Type B pancreatic cell (in vitro differentiated cells): Measurements from ENCODE around the gene GPHN. TPM values are rescaled to one million over a fixed set of nuclear protein-coding genes. Genes with fewer than 3 reads are reported as not detected.

Experiments
- DNase-seq: peaks from one replicate; pipeline ENCODE4 v3.0.0; 2021; ENCODE audit warnings: mixed read lengths; ENCODE audit not compliant: unreplicated experiment; ENCODE audit errors: extremely low spot score
- H3K27ac Mint-ChIP-seq: 2 replicates; pipeline ENCODE4 v1.8.0; 2021; ENCODE audit warnings: mild to moderate bottlenecking, mixed read lengths
- H3K27me3 Mint-ChIP-seq: 2 replicates; pipeline ENCODE4 v1.8.0; 2021; ENCODE audit warnings: mixed read lengths
- H3K36me3 Mint-ChIP-seq: 2 replicates; pipeline ENCODE4 v1.8.0; 2021; ENCODE audit warnings: mixed read lengths
- H3K4me1 Mint-ChIP-seq: one replicate; pipeline ENCODE4 v1.8.0; 2021; ENCODE audit warnings: mixed read lengths; ENCODE audit not compliant: unreplicated experiment
- H3K4me3 Mint-ChIP-seq: 2 replicates; pipeline ENCODE4 v1.8.0; 2021; ENCODE audit warnings: mild to moderate bottlenecking, mixed read lengths
- H3K9me3 Mint-ChIP-seq: 2 replicates; pipeline ENCODE4 v1.8.0; 2021; ENCODE audit warnings: mixed read lengths
- total RNA-seq: library from RNA; stranded (reverse); gene quantifications from 2 replicates; pipeline ENCODE4 v1.2.1, GENCODE V29; 2021; ENCODE audit warnings: low replicate concordance
- TF ChIP-seq, protein P1 (sequence below): fragments of 200-600 bp; sonication (generic); conservative IDR thresholded peaks from 2 replicates; pipeline ENCODE4 v1.5.0; 2021; ENCODE audit warnings: antibody characterized with exemption, mild to moderate bottlenecking

GPHN gene
- total RNA-seq, 1 donor from 2014 or later = 38.9 TPM

DNA sequence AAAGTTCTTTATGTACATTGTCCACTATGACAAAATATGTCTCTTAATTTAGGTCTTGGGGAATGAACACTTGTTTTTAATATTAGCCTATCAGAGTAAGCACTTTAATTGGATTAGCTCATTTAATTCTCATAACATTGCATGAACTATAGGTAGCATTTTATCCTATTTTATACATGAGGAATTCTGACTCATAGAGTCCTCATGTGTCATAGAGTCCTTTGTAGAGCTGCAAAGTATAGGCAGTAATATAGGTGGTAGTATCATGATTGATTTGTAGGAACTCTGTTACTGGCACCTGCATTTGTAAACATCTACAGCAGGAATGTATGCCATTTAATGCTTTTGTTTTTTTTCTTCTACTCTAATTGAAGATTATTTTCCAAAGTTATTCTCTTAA is 96.0 kb downstream of the GPHN start:
- Mint-ChIP-seq H3K9me3 (peaks cover 10% of the 10 kb centered on the region), H3K27ac (no peak overlapping the region), H3K4me1 (no peaks in the 10 kb centered on the region), H3K4me3 (no peak overlapping the region), H3K36me3 (no peaks in the 10 kb centered on the region), H3K27me3 (no peaks in the 10 kb centered on the region)
- TF ChIP-seq, protein P1, sequence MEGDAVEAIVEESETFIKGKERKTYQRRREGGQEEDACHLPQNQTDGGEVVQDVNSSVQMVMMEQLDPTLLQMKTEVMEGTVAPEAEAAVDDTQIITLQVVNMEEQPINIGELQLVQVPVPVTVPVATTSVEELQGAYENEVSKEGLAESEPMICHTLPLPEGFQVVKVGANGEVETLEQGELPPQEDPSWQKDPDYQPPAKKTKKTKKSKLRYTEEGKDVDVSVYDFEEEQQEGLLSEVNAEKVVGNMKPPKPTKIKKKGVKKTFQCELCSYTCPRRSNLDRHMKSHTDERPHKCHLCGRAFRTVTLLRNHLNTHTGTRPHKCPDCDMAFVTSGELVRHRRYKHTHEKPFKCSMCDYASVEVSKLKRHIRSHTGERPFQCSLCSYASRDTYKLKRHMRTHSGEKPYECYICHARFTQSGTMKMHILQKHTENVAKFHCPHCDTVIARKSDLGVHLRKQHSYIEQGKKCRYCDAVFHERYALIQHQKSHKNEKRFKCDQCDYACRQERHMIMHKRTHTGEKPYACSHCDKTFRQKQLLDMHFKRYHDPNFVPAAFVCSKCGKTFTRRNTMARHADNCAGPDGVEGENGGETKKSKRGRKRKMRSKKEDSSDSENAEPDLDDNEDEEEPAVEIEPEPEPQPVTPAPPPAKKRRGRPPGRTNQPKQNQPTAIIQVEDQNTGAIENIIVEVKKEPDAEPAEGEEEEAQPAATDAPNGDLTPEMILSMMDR = no peak
- DNase-seq = no peak

DNA sequence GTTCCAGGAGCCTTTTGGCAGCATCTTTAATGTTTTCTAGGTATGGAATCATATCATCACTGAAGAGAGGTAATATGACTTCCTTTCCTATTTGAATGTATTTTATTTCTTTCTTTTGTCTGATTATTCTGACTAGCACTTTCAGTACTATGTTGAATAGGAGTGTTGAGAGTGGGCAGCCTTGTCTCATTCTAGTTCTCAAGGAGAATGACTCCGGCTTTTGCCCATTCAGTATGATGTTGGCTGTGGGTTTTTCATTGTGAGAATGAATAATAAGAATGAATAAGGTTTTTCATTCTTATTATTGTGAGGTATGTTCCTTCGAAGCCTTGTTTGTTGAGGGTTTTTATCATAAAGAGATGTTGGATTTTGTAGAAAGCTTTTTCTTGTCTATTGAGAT is 98.9 kb downstream of the GPHN start:
- H3K36me3 Mint-ChIP-seq = no peaks in the 10 kb centered on the region
- DNase-seq = no peak
- no peak overlapping the region for H3K4me3 Mint-ChIP-seq
- H3K9me3 Mint-ChIP-seq = peaks cover 18% of the 10 kb centered on the region
- TF ChIP-seq, protein P1 = no peak
- H3K27me3 Mint-ChIP-seq = no peaks in the 10 kb centered on the region
- no peaks in the 10 kb centered on the region for H3K4me1 Mint-ChIP-seq
- H3K27ac Mint-ChIP-seq = no peak overlapping the region

DNA sequence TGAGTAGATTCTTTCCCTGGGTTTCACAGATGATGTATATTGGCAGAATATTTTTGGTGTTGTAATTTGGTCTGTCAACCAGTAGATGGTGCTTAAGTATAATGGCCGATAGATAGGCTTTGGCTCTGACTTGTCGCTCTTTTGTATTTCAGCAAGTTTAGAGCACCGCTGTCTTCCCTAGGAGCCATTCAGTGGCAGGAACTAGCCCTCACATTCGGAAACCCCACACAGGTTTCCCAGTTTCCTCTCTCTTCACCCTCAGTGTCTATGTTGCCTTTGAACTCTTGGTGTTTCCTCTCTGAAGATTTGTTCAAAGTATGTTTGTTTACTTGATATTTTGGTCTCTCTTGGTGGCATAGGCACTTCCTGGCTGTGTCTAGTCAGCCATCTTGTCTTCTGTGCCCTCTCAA is 102.2 kb downstream of the GPHN start:
- peaks cover 18% of the 10 kb centered on the region for H3K9me3 Mint-ChIP-seq
- H3K4me1 Mint-ChIP-seq = no peaks in the 10 kb centered on the region
- TF ChIP-seq, protein P1 = peak; percentile 57
- H3K4me3 Mint-ChIP-seq = no peak overlapping the region
- no peak for DNase-seq
- H3K27me3 Mint-ChIP-seq = no peaks in the 10 kb centered on the region
- H3K36me3 Mint-ChIP-seq = no peaks in the 10 kb centered on the region
- no peak overlapping the region for H3K27ac Mint-ChIP-seq

DNA sequence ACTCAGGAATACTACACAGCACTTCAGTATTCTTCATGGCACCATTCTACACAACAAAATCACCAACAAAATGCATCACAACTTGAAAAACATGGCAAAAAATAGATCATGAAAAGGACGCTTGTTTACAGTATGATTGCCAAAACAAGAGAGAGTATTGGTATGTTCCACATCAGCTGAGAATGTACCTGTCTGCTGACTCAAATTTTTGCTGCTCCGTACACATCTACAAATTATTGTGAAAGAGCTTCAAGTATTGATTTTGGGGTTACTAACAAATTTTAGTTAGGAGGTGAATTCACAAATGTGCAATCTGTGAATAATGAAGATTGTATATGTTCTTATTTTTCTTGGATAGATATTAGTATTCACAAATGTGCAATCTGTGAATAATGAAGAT is 105.4 kb downstream of the GPHN start:
- peaks cover 5% of the 10 kb centered on the region for H3K36me3 Mint-ChIP-seq

DNA sequence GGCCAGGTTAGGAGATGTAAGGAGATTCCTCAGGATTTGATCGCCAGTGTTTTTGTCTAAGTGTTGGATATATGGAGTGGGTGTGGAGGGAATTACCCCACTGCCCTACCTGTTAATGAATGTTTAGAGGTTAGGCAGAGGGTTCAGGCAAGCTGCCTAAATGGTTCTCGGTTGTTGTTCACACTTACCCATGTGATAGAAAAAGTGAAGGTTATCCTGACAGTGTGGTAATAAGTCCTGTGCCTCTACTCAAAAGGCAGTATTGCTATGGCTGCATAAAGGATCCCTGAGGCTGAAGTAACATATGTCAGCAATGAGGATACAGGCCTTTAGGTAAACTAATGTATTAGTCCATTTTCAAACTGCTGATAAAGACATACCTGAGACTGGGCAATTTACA is 112.0 kb downstream of the GPHN start:
- H3K4me3 Mint-ChIP-seq = no peak overlapping the region
- H3K9me3 Mint-ChIP-seq = peaks cover 6% of the 10 kb centered on the region
- peaks cover 8% of the 10 kb centered on the region for H3K4me1 Mint-ChIP-seq
- TF ChIP-seq, protein P1 = no peak
- peaks cover 5% of the 10 kb centered on the region for H3K36me3 Mint-ChIP-seq
- no peak for DNase-seq
- no peak overlapping the region for H3K27ac Mint-ChIP-seq
- H3K27me3 Mint-ChIP-seq = no peaks in the 10 kb centered on the region

More for the DNA sequence above, 105.4 kb downstream of the GPHN start:
- H3K4me3 Mint-ChIP-seq = no peak overlapping the region
- no peak overlapping the region for H3K27ac Mint-ChIP-seq
- DNase-seq = no peak
- no peaks in the 10 kb centered on the region for H3K4me1 Mint-ChIP-seq
- TF ChIP-seq, protein P1 = no peak
- peaks cover 10% of the 10 kb centered on the region for H3K9me3 Mint-ChIP-seq
- no peaks in the 10 kb centered on the region for H3K27me3 Mint-ChIP-seq

DNA sequence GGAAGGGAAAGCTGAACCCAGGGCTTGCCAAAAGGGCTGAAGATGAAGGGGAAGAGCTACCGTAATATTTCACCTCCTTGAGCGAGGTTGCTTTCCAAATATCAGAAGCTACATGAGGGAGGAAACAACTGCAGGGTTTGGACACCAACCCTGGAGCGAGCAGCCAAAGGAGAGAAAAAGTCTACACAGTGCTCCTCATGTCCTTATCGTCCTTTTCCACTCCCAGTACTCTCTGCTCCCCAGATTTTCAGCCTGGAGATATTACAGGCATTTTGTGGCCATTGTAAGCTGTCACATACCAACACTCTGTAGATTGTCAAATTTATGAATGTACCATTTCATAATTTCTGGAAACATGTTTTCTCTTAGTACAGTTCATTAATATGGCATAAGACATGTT is 115.9 kb downstream of the GPHN start:
- TF ChIP-seq, protein P1 = no peak
- no peaks in the 10 kb centered on the region for H3K36me3 Mint-ChIP-seq
- peaks cover 6% of the 10 kb centered on the region for H3K9me3 Mint-ChIP-seq
- H3K27ac Mint-ChIP-seq = no peak overlapping the region
- peaks cover 8% of the 10 kb centered on the region for H3K4me1 Mint-ChIP-seq
- no peaks in the 10 kb centered on the region for H3K27me3 Mint-ChIP-seq
- no peak for DNase-seq
- H3K4me3 Mint-ChIP-seq = no peak overlapping the region
